ENCODE measurements around the gene STRADB.

The STRADB gene

GRCh38 chr2:201452058-201452921, 750 bp downstream of the STRADB start:
- Histone ChIP-seq H3K36me3 (ENCODE audit: control insufficient read depth, low read depth, low read length) (no peaks in the 10 kb centered on the region), H3K27me3 (ENCODE audit: control insufficient read depth, insufficient read depth, low read length) (peaks cover 7% of the 10 kb centered on the region), H3K9me3 (ENCODE audit: control insufficient read depth, low read depth, low read length) (no peaks in the 10 kb centered on the region), H3K4me3 (ENCODE audit: low read length) (peak overlapping the region; percentile 98), H3K4me1 (ENCODE audit: control insufficient read depth, low read depth, low read length) (peaks cover 8% of the 10 kb centered on the region), H3K27ac (ENCODE audit: low read length) (no peak overlapping the region), H3K9ac (ENCODE audit: low read length) (peak overlapping the region; percentile 68)

- Histone ChIP-seq H3K4me1 (ENCODE audit: control insufficient read depth, low read depth, low read length) (peaks cover 8% of the 10 kb centered on the region), H3K36me3 (ENCODE audit: control insufficient read depth, low read depth, low read length) (no peaks in the 10 kb centered on the region), H3K9me3 (ENCODE audit: control insufficient read depth, low read depth, low read length) (no peaks in the 10 kb centered on the region), H3K27ac (ENCODE audit: low read length) (no peak overlapping the region), H3K4me3 (ENCODE audit: low read length) (peak overlapping the region; percentile 98), H3K27me3 (ENCODE audit: control insufficient read depth, insufficient read depth, low read length) (peaks cover 7% of the 10 kb centered on the region), H3K9ac (ENCODE audit: low read length) (peak overlapping the region; percentile 68)
Measured at GRCh38 chr2:201452922-201453643, 1.5 kb downstream of the STRADB start.

GRCh38 chr2:201458381-201458780, 6.8 kb downstream of the STRADB start:
- Histone ChIP-seq H3K4me3 (ENCODE audit: low read length) (no peak overlapping the region), H3K9me3 (ENCODE audit: control insufficient read depth, low read depth, low read length) (no peaks in the 10 kb centered on the region), H3K27me3 (ENCODE audit: control insufficient read depth, insufficient read depth, low read length) (no peaks in the 10 kb centered on the region), H3K9ac (ENCODE audit: low read length) (no peak overlapping the region), H3K36me3 (ENCODE audit: control insufficient read depth, low read depth, low read length) (no peaks in the 10 kb centered on the region), H3K4me1 (ENCODE audit: control insufficient read depth, low read depth, low read length) (no peaks in the 10 kb centered on the region), H3K27ac (ENCODE audit: low read length) (no peak overlapping the region)

- Histone ChIP-seq H3K36me3 (ENCODE audit: control insufficient read depth, low read depth, low read length) (no peaks in the 10 kb centered on the region), H3K9ac (ENCODE audit: low read length) (no peak overlapping the region), H3K4me3 (ENCODE audit: low read length) (no peak overlapping the region)
Measured at GRCh38 chr2:201460532-201460931, 9.0 kb downstream of the STRADB start.

GRCh38 chr2:201464547-201464946, 13.0 kb downstream of the STRADB start:
- no peak overlapping the region for H3K9ac ChIP-seq (ENCODE audit: low read length)

More at GRCh38 chr2:201460532-201460931, 9.0 kb downstream of the STRADB start:
- Histone ChIP-seq H3K9me3 (ENCODE audit: control insufficient read depth, low read depth, low read length) (no peaks in the 10 kb centered on the region), H3K27ac (ENCODE audit: low read length) (no peak overlapping the region), H3K4me1 (ENCODE audit: control insufficient read depth, low read depth, low read length) (no peaks in the 10 kb centered on the region), H3K27me3 (ENCODE audit: control insufficient read depth, insufficient read depth, low read length) (no peaks in the 10 kb centered on the region)

GRCh38 chr2:201465524-201465971, 14.0 kb downstream of the STRADB start:
- H3K9ac ChIP-seq (ENCODE audit: low read length), result no peak overlapping the region
- H3K27ac ChIP-seq (ENCODE audit: low read length), result no peak overlapping the region
- no peaks in the 10 kb centered on the region for H3K9me3 ChIP-seq (ENCODE audit: control insufficient read depth, low read depth, low read length)
- no peaks in the 10 kb centered on the region for H3K36me3 ChIP-seq (ENCODE audit: control insufficient read depth, low read depth, low read length)
- no peaks in the 10 kb centered on the region for H3K4me1 ChIP-seq (ENCODE audit: control insufficient read depth, low read depth, low read length)
- no peaks in the 10 kb centered on the region for H3K27me3 ChIP-seq (ENCODE audit: control insufficient read depth, insufficient read depth, low read length)
- H3K4me3 ChIP-seq (ENCODE audit: low read length), result no peak overlapping the region

More at GRCh38 chr2:201464547-201464946, 13.0 kb downstream of the STRADB start:
- no peak overlapping the region for H3K4me3 ChIP-seq (ENCODE audit: low read length)
- no peaks in the 10 kb centered on the region for H3K9me3 ChIP-seq (ENCODE audit: control insufficient read depth, low read depth, low read length)
- H3K27ac ChIP-seq (ENCODE audit: low read length), result no peak overlapping the region
- H3K36me3 ChIP-seq (ENCODE audit: control insufficient read depth, low read depth, low read length), result no peaks in the 10 kb centered on the region
- no peaks in the 10 kb centered on the region for H3K27me3 ChIP-seq (ENCODE audit: control insufficient read depth, insufficient read depth, low read length)
- H3K4me1 ChIP-seq (ENCODE audit: control insufficient read depth, low read depth, low read length), result no peaks in the 10 kb centered on the region

GRCh38 chr2:201466050-201466675, 14.6 kb downstream of the STRADB start:
- Histone ChIP-seq H3K4me1 (ENCODE audit: control insufficient read depth, low read depth, low read length) (peaks cover 3% of the 10 kb centered on the region), H3K9me3 (ENCODE audit: control insufficient read depth, low read depth, low read length) (no peaks in the 10 kb centered on the region), H3K9ac (ENCODE audit: low read length) (no peak overlapping the region), H3K27ac (ENCODE audit: low read length) (no peak overlapping the region), H3K36me3 (ENCODE audit: control insufficient read depth, low read depth, low read length) (no peaks in the 10 kb centered on the region), H3K27me3 (ENCODE audit: control insufficient read depth, insufficient read depth, low read length) (no peaks in the 10 kb centered on the region), H3K4me3 (ENCODE audit: low read length) (no peak overlapping the region)

GRCh38 chr2:201467666-201468065, 16.1 kb downstream of the STRADB start:
- H3K27me3 ChIP-seq (ENCODE audit: control insufficient read depth, insufficient read depth, low read length), result no peaks in the 10 kb centered on the region
- H3K4me3 ChIP-seq (ENCODE audit: low read length), result no peak overlapping the region
- no peak overlapping the region for H3K27ac ChIP-seq (ENCODE audit: low read length)
- no peaks in the 10 kb centered on the region for H3K36me3 ChIP-seq (ENCODE audit: control insufficient read depth, low read depth, low read length)
- peaks cover 3% of the 10 kb centered on the region for H3K4me1 ChIP-seq (ENCODE audit: control insufficient read depth, low read depth, low read length)
- H3K9me3 ChIP-seq (ENCODE audit: control insufficient read depth, low read depth, low read length), result no peaks in the 10 kb centered on the region
- H3K9ac ChIP-seq (ENCODE audit: low read length), result no peak overlapping the region

GRCh38 chr2:201470821-201471731, 19.5 kb downstream of the STRADB start:
- Histone ChIP-seq H3K9ac (ENCODE audit: low read length) (no peak overlapping the region), H3K9me3 (ENCODE audit: control insufficient read depth, low read depth, low read length) (no peaks in the 10 kb centered on the region), H3K4me1 (ENCODE audit: control insufficient read depth, low read depth, low read length) (peaks cover 3% of the 10 kb centered on the region), H3K27ac (ENCODE audit: low read length) (no peak overlapping the region), H3K4me3 (ENCODE audit: low read length) (no peak overlapping the region), H3K36me3 (ENCODE audit: control insufficient read depth, low read depth, low read length) (peaks cover 10% of the 10 kb centered on the region), H3K27me3 (ENCODE audit: control insufficient read depth, insufficient read depth, low read length) (no peaks in the 10 kb centered on the region)

- no peak overlapping the region for H3K9ac ChIP-seq (ENCODE audit: low read length)
- no peaks in the 10 kb centered on the region for H3K27me3 ChIP-seq (ENCODE audit: control insufficient read depth, insufficient read depth, low read length)
- peaks cover 10% of the 10 kb centered on the region for H3K36me3 ChIP-seq (ENCODE audit: control insufficient read depth, low read depth, low read length)
- H3K4me3 ChIP-seq (ENCODE audit: low read length), result no peak overlapping the region
- H3K9me3 ChIP-seq (ENCODE audit: control insufficient read depth, low read depth, low read length), result no peaks in the 10 kb centered on the region
- no peak overlapping the region for H3K27ac ChIP-seq (ENCODE audit: low read length)
- H3K4me1 ChIP-seq (ENCODE audit: control insufficient read depth, low read depth, low read length), result peaks cover 3% of the 10 kb centered on the region
Measured at GRCh38 chr2:201471732-201472393, 20.3 kb downstream of the STRADB start.
